Dermis blood vessel endothelial cell (primary cell): Measurements from ENCODE around the gene MORC2. TPM values are rescaled to one million over a fixed set of nuclear protein-coding genes. Genes with fewer than 3 reads are reported as not detected.

Experiments
- DNase-seq: peaks from one replicate; pipeline ENCODE4 v3.0.0; 2010
- total RNA-seq: library from RNA; depleted of rRNA; stranded (reverse); fragments of >200 nt; gene quantifications from 2 replicates; pipeline ENCODE4 v1.2.3, GENCODE V29; 2014

Gene MORC2
- 16.5 and 28.1 TPM in 2 replicates for total RNA-seq

- DNase-seq, result peak; percentile 77
These were observed at the start of gene MORC2 for GRCh38 chr22:30968015-30968923. TSS of gene MORC2 (minus strand) at chr22:30968774. CDS start at chr22:30967889, 885 bp downstream.

- no peak for DNase-seq
These were observed 37.0 kb upstream of the MORC2 start for GRCh38 chr22:31005535-31005934.

DNA sequence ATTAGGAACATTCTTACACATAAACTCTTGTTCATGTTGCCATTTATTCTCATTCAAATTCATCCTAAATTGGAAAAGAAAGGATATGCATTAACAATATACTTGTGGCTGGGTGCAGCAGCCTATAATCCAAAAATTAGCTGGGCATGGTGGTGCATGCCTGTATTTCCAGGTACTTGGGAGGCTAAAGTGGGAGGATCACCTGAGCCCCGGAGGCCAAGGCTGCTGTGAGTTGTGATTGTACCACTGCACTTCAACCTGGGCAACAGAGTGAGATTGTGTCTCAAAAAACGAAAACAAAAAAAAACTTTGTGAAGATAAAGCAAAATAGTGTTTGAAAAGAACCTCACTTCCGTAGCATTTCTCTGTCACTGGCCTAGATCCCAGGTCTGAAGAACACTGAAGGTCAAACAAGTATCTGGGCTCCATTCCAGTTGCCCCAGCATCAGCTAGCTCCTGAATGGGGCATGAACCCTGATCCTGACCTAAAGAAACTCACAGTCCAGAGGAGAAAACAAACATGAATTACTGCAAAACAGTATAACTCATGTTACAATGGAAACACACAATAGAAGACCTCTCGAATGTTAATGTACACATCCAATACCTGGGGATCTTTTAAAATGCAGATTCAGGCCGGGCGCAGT lies 32.7 kb upstream of the MORC2 start:
- DNase-seq, result no peak

- no peak for DNase-seq
These were observed 29.8 kb upstream of the MORC2 start for GRCh38 chr22:30998329-30998728.

DNA sequence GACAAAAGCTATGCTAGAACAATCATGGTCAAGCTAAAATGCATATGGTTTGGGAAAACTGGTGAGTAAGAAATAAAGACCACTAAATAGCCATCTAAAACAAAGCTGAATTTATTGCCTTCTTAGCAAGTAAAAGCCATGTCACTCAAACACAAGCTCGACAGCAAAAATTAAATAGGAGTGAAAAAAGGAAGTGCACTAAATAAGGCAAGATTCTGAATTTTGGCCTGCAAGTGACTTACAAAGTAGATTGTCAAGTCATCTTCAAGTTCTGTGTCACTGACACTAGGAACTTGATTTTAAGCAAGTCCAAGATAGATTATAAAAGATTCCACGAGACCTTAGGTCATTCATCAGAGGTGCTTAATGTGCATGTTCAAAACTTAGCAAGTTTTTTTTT lies 27.9 kb upstream of the MORC2 start:
- no peak for DNase-seq

- no peak for DNase-seq
These were observed 26.4 kb upstream of the MORC2 start for GRCh38 chr22:30994960-30995359.

GRCh38 chr22:30992565-30992964 lies 24.0 kb upstream of the MORC2 start:
- no peak for DNase-seq

DNA sequence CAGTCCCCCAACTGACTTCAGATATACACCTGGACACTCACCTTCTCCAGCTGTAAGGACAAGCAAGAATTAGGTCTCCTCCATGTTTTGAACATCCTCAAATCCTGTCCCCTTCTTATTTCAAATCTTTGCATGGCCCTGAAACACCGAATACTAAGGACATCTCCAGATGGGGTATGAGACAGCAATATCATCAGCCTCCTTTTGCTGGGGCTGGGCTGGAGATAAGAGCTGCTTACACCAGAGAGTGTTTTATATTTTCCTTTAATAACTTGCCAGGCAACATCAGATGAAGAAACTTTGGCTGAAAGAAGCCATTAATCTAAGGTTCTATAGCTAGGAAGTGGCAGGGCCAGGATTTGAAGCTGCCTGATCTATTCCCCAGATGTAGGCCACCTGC lies 22.1 kb upstream of the MORC2 start:
- no peak for DNase-seq

GRCh38 chr22:30989474-30989873 lies 20.9 kb upstream of the MORC2 start:
- DNase-seq, result no peak

- no peak for DNase-seq
These were observed 17.1 kb upstream of the MORC2 start for GRCh38 chr22:30985561-30986208.

DNA sequence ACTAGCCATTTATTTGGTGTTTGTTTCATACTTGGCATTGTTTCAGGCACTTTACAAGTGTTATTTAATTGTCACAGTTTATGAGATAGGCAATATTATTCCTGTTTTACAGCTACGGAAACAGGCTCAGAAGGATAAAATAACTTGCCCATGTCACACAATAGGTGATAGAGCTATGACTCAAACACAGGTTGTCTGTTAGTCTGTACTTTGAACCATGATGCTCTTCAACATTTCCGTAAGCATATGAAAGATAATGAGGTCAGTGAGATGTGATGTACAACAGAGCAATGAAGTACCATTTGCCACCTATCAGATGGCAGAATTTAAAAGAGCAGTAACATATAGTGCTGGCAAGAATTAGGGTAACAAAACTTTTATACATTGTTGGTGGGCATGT lies 15.7 kb upstream of the MORC2 start:
- peak; percentile 24 for DNase-seq

- no peak for DNase-seq
These were observed 13.9 kb upstream of the MORC2 start for GRCh38 chr22:30982512-30982911.

DNA sequence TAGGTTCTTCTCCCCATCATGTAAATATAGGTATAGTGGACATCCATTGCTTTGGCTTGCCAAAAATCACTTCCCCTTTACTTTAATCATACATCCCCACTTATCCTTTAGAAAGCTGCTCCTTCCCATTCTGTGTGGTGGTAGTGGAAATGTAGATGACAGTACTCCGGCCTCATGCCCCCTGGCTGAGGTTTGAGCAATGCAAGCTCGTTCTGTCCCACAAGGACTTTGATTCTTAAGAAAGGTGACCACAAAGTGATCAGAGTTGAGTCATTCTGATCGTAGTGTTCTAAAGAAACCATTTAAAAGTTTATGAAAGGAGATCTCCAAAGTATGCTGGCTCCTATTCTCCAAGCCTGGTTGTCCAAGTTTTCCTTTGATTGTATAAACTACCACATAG lies 11.4 kb upstream of the MORC2 start:
- DNase-seq, result no peak

- DNase-seq, result no peak
These were observed 9.9 kb upstream of the MORC2 start for GRCh38 chr22:30978304-30978962.

DNA sequence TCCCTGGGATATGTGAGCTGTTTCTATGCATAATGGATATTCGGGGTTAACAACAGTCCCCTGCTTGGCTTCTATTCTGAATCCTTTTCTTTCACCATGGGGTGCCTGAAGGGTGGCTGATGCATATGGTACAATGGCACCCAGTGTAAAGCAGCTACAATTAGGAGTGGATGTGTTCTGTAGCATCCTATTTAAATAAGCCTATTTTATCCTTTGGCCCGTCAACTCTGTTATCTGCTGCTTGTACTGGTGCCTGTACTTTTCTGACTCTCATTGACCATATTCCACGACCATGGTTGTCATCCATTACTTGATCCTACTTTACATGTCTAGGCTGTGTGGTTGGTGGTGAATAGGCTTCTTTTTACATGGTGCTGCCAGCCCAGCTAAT lies 1.8 kb upstream of the MORC2 start:
- DNase-seq, result no peak

- peak; percentile 63 for DNase-seq
These were observed 1.2 kb upstream of the MORC2 start for GRCh38 chr22:30969532-30970355.

GRCh38 chr22:30968924-30969531 lies 454 bp upstream of the MORC2 start, which contains the start of gene TUG1:
TSS of gene TUG1 (plus strand) at chr22:30969265.
- peak; percentile 99 for DNase-seq

GRCh38 chr22:30964858-30965257 lies 3.7 kb downstream of the MORC2 start:
- DNase-seq, result no peak

- no peak for DNase-seq
These were observed 13.4 kb downstream of the MORC2 start for GRCh38 chr22:30955153-30955552.

- no peak for DNase-seq
These were observed 15.4 kb downstream of the MORC2 start for GRCh38 chr22:30953206-30953605.

DNA sequence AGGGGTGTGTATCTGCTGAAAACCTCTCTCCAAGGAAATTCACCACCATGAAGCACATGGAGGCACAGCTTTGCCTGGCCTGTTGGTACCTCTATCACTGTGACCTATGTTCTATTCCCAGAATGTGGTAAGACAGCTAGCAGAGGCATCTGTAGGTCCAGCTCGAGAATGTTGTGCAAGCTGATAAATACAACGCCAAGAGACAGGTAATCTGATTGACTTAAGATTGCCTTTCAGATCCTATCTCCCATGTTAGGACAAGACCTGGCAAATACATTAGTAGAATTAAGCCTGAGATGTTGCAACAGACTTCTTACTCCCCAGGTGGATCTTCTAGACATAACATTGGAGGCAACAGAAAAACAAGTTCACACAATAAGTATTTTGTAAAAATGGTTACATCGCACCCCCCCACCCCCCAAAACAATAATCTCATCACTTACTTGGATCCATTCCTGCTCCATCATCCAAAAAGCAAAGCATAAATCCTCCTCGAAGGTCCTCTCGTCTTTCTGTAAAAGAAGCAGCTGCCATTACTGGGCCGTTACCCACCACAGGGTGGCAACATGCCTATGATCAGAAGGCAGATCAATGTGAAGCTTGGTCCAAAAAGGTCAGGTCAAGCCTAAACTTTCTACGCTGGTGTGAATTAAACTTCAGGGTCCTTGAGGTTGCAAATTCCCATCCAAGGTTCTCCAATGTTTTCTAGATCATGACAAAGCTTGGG lies 18.5 kb downstream of the MORC2 start:
- DNase-seq, result no peak
